ENCODE measurements around the gene ID3.

ID3 gene

GRCh38 chr1:23521588-23521987 lies 37.7 kb downstream of the ID3 start:
- H3K4me1 ChIP-seq (ENCODE audit: control insufficient read depth, insufficient read depth, low read length), result peaks cover 11% of the 10 kb centered on the region
- no peak overlapping the region for H3K9ac ChIP-seq (ENCODE audit: low read depth, low read length)
- H3K4me3 ChIP-seq (ENCODE audit: low read depth, low read length), result no peak overlapping the region
- no peaks in the 10 kb centered on the region for H3K27me3 ChIP-seq (ENCODE audit: control insufficient read depth, insufficient read depth, low read length)
- no peak overlapping the region for H3K27ac ChIP-seq (ENCODE audit: low read depth, low read length)
- H3K36me3 ChIP-seq (ENCODE audit: control insufficient read depth, insufficient read depth, low read length), result peaks cover 3% of the 10 kb centered on the region; the same call in 1 of the 2 replicates
- no peaks in the 10 kb centered on the region for H3K9me3 ChIP-seq (ENCODE audit: control insufficient read depth, insufficient read depth, low read length)

GRCh38 chr1:23517581-23517980 lies 41.7 kb downstream of the ID3 start:
- Histone ChIP-seq H3K27me3 (ENCODE audit: control insufficient read depth, insufficient read depth, low read length) (no peaks in the 10 kb centered on the region), H3K36me3 (ENCODE audit: control insufficient read depth, insufficient read depth, low read length) (peaks cover 8% of the 10 kb centered on the region; the same call in 1 of the 2 replicates), H3K4me1 (ENCODE audit: control insufficient read depth, insufficient read depth, low read length) (no peaks in the 10 kb centered on the region)

GRCh38 chr1:23515905-23516304 lies 43.4 kb downstream of the ID3 start:
- Histone ChIP-seq H3K9ac (ENCODE audit: low read depth, low read length) (no peak overlapping the region), H3K4me3 (ENCODE audit: low read depth, low read length) (no peak overlapping the region), H3K27me3 (ENCODE audit: control insufficient read depth, insufficient read depth, low read length) (no peaks in the 10 kb centered on the region), H3K27ac (ENCODE audit: low read depth, low read length) (no peak overlapping the region), H3K36me3 (ENCODE audit: control insufficient read depth, insufficient read depth, low read length) (peaks cover 8% of the 10 kb centered on the region; the same call in 1 of the 2 replicates), H3K9me3 (ENCODE audit: control insufficient read depth, insufficient read depth, low read length) (no peaks in the 10 kb centered on the region), H3K4me1 (ENCODE audit: control insufficient read depth, insufficient read depth, low read length) (no peaks in the 10 kb centered on the region)

More at GRCh38 chr1:23517581-23517980, 41.7 kb downstream of the ID3 start:
- Histone ChIP-seq H3K27ac (ENCODE audit: low read depth, low read length) (no peak overlapping the region), H3K9me3 (ENCODE audit: control insufficient read depth, insufficient read depth, low read length) (no peaks in the 10 kb centered on the region), H3K9ac (ENCODE audit: low read depth, low read length) (no peak overlapping the region), H3K4me3 (ENCODE audit: low read depth, low read length) (no peak overlapping the region)

- no peaks in the 10 kb centered on the region for H3K9me3 ChIP-seq (ENCODE audit: control insufficient read depth, insufficient read depth, low read length)
- no peaks in the 10 kb centered on the region for H3K4me1 ChIP-seq (ENCODE audit: control insufficient read depth, insufficient read depth, low read length)
- peaks cover 10% of the 10 kb centered on the region; the same call in 1 of the 2 replicates for H3K36me3 ChIP-seq (ENCODE audit: control insufficient read depth, insufficient read depth, low read length)
- H3K4me3 ChIP-seq (ENCODE audit: low read depth, low read length), result no peak overlapping the region
- H3K27me3 ChIP-seq (ENCODE audit: control insufficient read depth, insufficient read depth, low read length), result no peaks in the 10 kb centered on the region
- H3K27ac ChIP-seq (ENCODE audit: low read depth, low read length), result no peak overlapping the region
- no peak overlapping the region for H3K9ac ChIP-seq (ENCODE audit: low read depth, low read length)
Measured at GRCh38 chr1:23514111-23514679, 45.1 kb downstream of the ID3 start.

- Histone ChIP-seq H3K36me3 (ENCODE audit: control insufficient read depth, insufficient read depth, low read length) (peaks cover 12% of the 10 kb centered on the region; the same call in 1 of the 2 replicates), H3K9me3 (ENCODE audit: control insufficient read depth, insufficient read depth, low read length) (no peaks in the 10 kb centered on the region), H3K4me1 (ENCODE audit: control insufficient read depth, insufficient read depth, low read length) (no peaks in the 10 kb centered on the region), H3K27me3 (ENCODE audit: control insufficient read depth, insufficient read depth, low read length) (no peaks in the 10 kb centered on the region), H3K4me3 (ENCODE audit: low read depth, low read length) (no peak overlapping the region), H3K9ac (ENCODE audit: low read depth, low read length) (no peak overlapping the region), H3K27ac (ENCODE audit: low read depth, low read length) (no peak overlapping the region)
Measured at GRCh38 chr1:23509896-23510295, 49.4 kb downstream of the ID3 start.
